HT-29 (cell line): ENCODE measurements around the gene KLK2. TPM values are rescaled to one million over a fixed set of nuclear protein-coding genes. Genes with fewer than 3 reads are reported as not detected.

ENCODE experiments used
- DNase-seq: peaks from one replicate; pipeline ENCODE4 v3.0.0-alpha.2; 2015; ENCODE audit warnings: low spot score
- total RNA-seq: library from RNA; depleted of rRNA; stranded (reverse); fragments of >200 nt; shearing (Covaris generic); gene quantifications from 2 replicates; pipeline ENCODE4 v1.2.3, GENCODE V29; 2014; rRNA removed

The KLK2 gene
- total RNA-seq, 1 experiment from 2014 or later = not detected

DNA sequence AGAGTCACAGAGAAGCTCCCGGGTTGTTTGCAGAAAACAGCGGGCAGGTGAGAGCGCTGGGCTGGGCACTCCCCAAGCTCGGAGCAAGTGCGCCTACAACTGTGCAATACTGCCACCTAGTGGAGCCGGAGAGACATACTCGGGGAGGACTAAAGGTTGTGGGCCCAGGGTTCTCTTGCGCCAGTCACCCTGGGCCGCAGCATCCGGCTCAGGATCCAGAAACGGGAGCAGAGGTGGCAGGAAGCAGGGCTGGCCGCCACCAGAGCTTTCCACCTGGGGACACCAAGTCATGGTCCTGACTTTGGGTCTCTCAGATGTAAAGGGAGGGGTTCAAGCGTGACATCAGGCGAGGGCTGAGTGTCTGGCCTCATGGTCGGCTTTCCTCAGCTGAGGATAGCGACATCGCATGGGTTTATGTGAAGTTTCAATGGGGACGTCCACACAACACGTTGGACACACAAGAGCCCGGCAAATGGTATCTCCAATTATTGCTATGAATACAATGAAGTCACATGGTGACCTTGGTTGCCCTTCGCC lies 49.1 kb downstream of the KLK2 start:
- peak; percentile 97 for DNase-seq

DNA sequence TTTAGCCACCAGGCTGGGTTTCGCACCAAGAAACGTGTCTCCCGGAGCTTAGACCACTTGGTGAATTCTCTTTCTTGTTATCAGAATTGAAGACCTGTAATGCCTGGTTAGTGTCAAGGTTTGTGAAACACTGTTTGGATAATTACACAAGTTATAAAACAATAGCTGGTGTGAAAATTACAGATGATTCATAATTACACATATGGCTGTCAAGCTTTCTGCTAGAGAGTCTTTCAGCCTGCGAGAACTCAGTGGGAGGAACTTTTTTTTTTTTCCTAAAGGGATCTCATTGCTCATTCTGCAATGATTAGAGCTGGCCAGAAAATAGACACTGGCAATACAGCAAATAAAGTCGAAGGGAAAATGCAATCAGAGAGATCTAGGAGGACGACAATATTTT lies 51.3 kb downstream of the KLK2 start:
- DNase-seq = no peak

DNA sequence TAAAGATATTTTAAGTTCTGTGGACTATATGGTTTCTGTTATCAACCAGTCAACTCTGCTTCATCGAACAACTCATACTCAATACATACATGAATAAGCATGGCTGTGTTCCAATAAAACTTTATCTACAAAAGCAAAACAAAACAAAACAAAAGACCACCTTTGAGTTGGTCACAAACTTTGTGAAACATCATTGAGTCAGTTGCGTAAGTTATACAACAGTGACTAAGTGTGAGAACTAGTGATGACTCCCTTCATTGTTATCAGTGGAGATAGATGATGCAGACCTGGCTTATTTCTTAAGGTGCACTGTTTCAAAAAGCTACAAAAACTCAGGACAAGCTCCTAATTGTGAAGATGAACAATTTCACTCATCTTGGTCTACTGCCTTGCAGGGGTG lies 52.5 kb downstream of the KLK2 start:
- DNase-seq = no peak

DNA sequence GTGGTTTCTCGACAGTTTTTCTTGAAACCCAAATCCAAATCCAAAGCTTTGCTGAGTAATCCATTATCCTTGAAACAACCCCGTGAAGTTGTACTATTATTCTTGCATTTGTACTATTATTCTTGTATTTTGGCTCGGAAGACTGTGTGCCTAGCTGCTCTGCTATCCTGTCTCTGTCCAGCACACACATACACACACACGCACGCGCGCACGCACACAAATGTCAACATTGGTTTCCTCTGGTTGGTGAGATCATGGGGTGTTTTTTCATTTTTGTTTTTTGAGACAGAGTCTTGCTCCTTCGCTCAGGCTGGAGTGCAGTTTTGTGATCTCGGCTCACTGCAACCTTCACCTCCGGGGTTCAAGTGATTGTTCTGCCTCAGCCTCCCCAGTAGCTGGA lies 52.9 kb downstream of the KLK2 start:
- no peak for DNase-seq

DNA sequence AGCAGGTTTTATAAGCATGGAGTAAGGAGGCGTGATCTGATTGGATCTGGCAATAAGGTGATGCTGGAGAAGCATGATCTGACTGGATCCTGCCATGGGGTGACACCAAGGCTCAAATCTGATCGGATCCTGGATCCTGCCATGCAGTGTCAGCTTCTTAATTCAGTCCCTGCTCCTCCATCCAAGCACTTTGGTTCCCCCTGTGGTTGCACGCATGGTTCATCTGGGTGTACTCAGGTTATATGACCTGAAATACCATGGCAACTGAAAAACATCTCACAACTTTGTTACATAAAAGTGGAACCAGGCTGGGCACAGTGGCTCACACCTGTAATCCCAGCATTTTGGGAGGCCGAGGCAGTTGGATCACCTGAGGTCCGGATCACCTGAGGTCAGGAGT lies 55.6 kb downstream of the KLK2 start:
- DNase-seq = peak; percentile 47

Other genes with a start within 250 kb of the KLK2 start
- not detected in 2 replicates for gene SYT3, start 233.6 kb upstream of the KLK2 start, total RNA-seq
- gene C19orf81, start 224.0 kb upstream of the KLK2 start, total RNA-seq = not detected in 2 replicates
- not detected in 2 replicates for gene SHANK1, start 153.6 kb upstream of the KLK2 start, total RNA-seq
- 3.5 and 4.0 TPM in 2 replicates for gene CLEC11A, start 150.1 kb upstream of the KLK2 start, total RNA-seq
- not detected in 2 replicates for gene GPR32, start 103.0 kb upstream of the KLK2 start, total RNA-seq
- gene ACP4, start 83.0 kb upstream of the KLK2 start, total RNA-seq = not detected in 2 replicates
- gene KLK1, start 49.7 kb upstream of the KLK2 start, total RNA-seq = 3.4 and 4.6 TPM in 2 replicates
- not detected in 2 replicates for gene KLK15, start 39.9 kb upstream of the KLK2 start, total RNA-seq
- not detected in 2 replicates for gene KLK3, start 18.5 kb upstream of the KLK2 start, total RNA-seq
- gene KLK4, start 38.0 kb downstream of the KLK2 start, total RNA-seq = 0.38 TPM in 1 of 2 replicates, not detected in the other
- 0.08 and 0.13 TPM in 2 replicates for gene KLK5, start 79.6 kb downstream of the KLK2 start, total RNA-seq
- 352 and 367 TPM in 2 replicates for gene KLK6, start 96.2 kb downstream of the KLK2 start, total RNA-seq
- gene KLK7, start 110.5 kb downstream of the KLK2 start, total RNA-seq = 0.13 and 0.31 TPM in 2 replicates
- gene KLK8, start 128.2 kb downstream of the KLK2 start, total RNA-seq = 4.2 and 8.7 TPM in 2 replicates
- 154 and 171 TPM in 2 replicates for gene KLK10, start 146.3 kb downstream of the KLK2 start, total RNA-seq
- gene KLK11, start 153.2 kb downstream of the KLK2 start, total RNA-seq = 128 and 138 TPM in 2 replicates
- 7.3 and 9.1 TPM in 2 replicates for gene KLK12, start 161.6 kb downstream of the KLK2 start, total RNA-seq
- gene KLK13, start 191.7 kb downstream of the KLK2 start, total RNA-seq = not detected in 2 replicates
- gene KLK14, start 209.4 kb downstream of the KLK2 start, total RNA-seq = not detected in 2 replicates
- gene CTU1, start 235.0 kb downstream of the KLK2 start, total RNA-seq = 44.5 and 46.9 TPM in 2 replicates